Psoas muscle (tissue), 8 donors: ENCODE results near the gene ZMYM4. TPM values are rescaled to one million over a fixed set of nuclear protein-coding genes. Genes with fewer than 3 reads are reported as not detected.
A peak's percentile ranks its signal among the peaks of the same experiment; 100 is the strongest.

ENCODE experiments used
- ATAC-seq, 4 donors: fragments of 200-7000 bp; cut with Tn5 transposase; one replicate each; pipeline ENCODE4 v1.9.1; 2020; ENCODE audit warnings: moderate library complexity in 3 of 4, mild to moderate bottlenecking in 2 of 4
- DNase-seq, 2 donors: peaks; one replicate each; pipeline ENCODE4 v3.0.0-alpha.2; 2020
- H3K27ac ChIP-seq: fragments of 200-600 bp; one replicate; pipeline ENCODE4 v1.8.0; 2022
- H3K27me3 ChIP-seq, 3 donors: fragments of 200-600 bp in 1 of 3; one replicate each; pipeline versions ENCODE4 v1.6.1 to v1.8.0; 2013 to 2022; ENCODE audit warnings: low read length in 2 of 3, mild to moderate bottlenecking in 2 of 3, moderate library complexity in 1 of 3; ENCODE audit not compliant: insufficient read depth in 3 of 3
- H3K36me3 ChIP-seq, 2 donors: fragments of 200-600 bp in 1 of 2; one replicate each; pipeline versions ENCODE4 v1.6.1 to v1.8.0; 2013 to 2022; ENCODE audit warnings: low read depth in 1 of 2, mild to moderate bottlenecking in 1 of 2, moderate library complexity in 1 of 2; ENCODE audit not compliant: insufficient read depth in 1 of 2
- H3K4me1 ChIP-seq: fragments of 200-600 bp; one replicate; pipeline ENCODE4 v1.8.0; 2022
- H3K4me3 ChIP-seq: fragments of 200-600 bp; one replicate; pipeline ENCODE4 v1.8.0; 2022; ENCODE audit warnings: mild to moderate bottlenecking
- H3K9me3 ChIP-seq: fragments of 200-600 bp; one replicate; pipeline ENCODE4 v1.8.0; 2022
- WGBS, 3 donors: extraction: QIAGEN DNeasy Blood & Tissue Kit; methylation state at CpG; one replicate each; pipeline versions ENCODE4 v1.1.6 to v1.1.7; 2013; 5-methylcytosine and 5-hydroxymethylcytosine counted together
- intact Hi-C, 2 donors: fragments of 100-400 bp; cut with DNase I; formaldehyde crosslinking; loops; one replicate each; pipeline versions ENCODE4 v1.11.0 to v1.14.2; 2022
- polyA plus RNA-seq, 3 donors: library from polyadenylated mRNA; stranded (reverse); fragments of 200-250 nt; gene quantifications; one replicate each; pipeline ENCODE4 v1.2.3, GENCODE V29; 2013
- total RNA-seq, 4 donors: library from RNA; stranded (reverse); fragmentation: NEBNext Ultra II Directional in 2 of 4; extraction: Animal tissue kit (Norgen Biotek cat#: 25700) in 2 of 4; gene quantifications; one replicate each; pipeline versions ENCODE4 v1.2.1 to v1.2.4, GENCODE V29; 2021 to 2023
- TF ChIP-seq, protein P1 (sequence below): fragments of 200-600 bp; IDR thresholded peaks from one replicate; pipeline ENCODE4 v1.8.0; 2022; ENCODE audit warnings: antibody characterized with exemption
- donor health status: healthy with polysubstance abuse.
- donor health status: DM: no; HTN: no; CAD: no; lungs with moderate emphysema.
- donor health status: Bipolar disorder and iron deficiency.
- donor health status: healthy.
- donor health status: DM: yes; HTN: yes; CAD: no.
- donor health status: DM: no; HTN: no; CAD: no.
- donor health status: DM: no; HTN: no; CAD: no.
- donor health status: DM: yes; HTN: yes; CAD: no.

ZMYM4 gene
- total and polyA plus RNA-seq, 7 donors: 4.6 to 32.6 (median 25.3) TPM

DNA sequence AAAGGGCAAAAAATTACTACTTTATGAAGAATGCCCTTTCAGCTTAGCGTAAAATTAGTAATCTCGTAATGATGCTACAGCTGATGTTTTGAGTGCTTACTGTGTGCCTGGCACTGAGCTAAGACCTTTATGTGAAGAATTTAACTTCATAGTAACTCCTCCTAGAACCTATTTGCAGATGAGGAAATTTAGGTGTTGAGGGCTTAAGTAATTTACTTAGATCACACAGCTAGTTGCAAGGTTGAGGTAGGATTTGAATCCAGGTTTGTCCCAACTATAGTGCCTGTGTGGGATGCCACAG is 1.4 kb downstream of the ZMYM4 start:
- 68 to 82% (median 69%) methylated on average over 2 of the region's 2 CpGs for WGBS, 3 donors
- H3K27me3 ChIP-seq: no peaks in the 10 kb centered on the region
- intact Hi-C loops: loop anchor here in 1 of 2 donors (5.0 kb wide), 3 partner anchors 52 to 238 kb away; partner anchors contain the start of gene ZMYM6
- peak overlapping the region; percentile 87 for H3K27ac ChIP-seq
- H3K9me3 ChIP-seq: no peaks in the 10 kb centered on the region
- TF ChIP-seq, protein P1, sequence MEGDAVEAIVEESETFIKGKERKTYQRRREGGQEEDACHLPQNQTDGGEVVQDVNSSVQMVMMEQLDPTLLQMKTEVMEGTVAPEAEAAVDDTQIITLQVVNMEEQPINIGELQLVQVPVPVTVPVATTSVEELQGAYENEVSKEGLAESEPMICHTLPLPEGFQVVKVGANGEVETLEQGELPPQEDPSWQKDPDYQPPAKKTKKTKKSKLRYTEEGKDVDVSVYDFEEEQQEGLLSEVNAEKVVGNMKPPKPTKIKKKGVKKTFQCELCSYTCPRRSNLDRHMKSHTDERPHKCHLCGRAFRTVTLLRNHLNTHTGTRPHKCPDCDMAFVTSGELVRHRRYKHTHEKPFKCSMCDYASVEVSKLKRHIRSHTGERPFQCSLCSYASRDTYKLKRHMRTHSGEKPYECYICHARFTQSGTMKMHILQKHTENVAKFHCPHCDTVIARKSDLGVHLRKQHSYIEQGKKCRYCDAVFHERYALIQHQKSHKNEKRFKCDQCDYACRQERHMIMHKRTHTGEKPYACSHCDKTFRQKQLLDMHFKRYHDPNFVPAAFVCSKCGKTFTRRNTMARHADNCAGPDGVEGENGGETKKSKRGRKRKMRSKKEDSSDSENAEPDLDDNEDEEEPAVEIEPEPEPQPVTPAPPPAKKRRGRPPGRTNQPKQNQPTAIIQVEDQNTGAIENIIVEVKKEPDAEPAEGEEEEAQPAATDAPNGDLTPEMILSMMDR: no peak
- DNase-seq (no peak), ATAC-seq (no peak)
- peaks cover 15% of the 10 kb centered on the region for H3K4me1 ChIP-seq
- peaks cover 0 to 3% of the 10 kb centered on the region in 2 donors for H3K36me3 ChIP-seq
- H3K4me3 ChIP-seq: peak overlapping the region; percentile 89

DNA sequence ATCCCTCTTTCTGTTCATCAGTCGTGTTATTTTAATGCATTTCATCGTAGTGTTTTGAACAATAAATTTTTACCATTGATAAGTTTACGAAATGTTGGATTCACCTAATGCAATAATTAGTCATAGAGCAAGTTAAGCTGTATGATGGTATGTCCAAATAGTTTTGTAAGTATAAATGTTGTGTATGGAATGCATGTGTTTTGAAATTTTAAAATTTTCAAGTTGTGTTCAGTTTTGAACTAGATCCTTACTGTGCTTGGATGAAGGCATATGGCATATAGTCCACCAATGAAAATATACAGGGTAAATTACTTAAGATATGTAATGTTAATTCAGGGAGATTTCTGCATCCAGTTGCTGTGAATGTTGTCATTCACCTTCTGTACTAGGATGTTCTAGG is 2.3 kb downstream of the ZMYM4 start:
- intact Hi-C loops: no loop called here
- peaks cover 0 to 3% of the 10 kb centered on the region in 2 donors for H3K36me3 ChIP-seq
- no peak overlapping the region for H3K27ac ChIP-seq
- H3K9me3 ChIP-seq: no peaks in the 10 kb centered on the region
- TF ChIP-seq, protein P1: no peak
- WGBS, 3 donors: 94 to 96% (median 96%) methylated on average over 3 of the region's 3 CpGs
- no peak overlapping the region for H3K4me3 ChIP-seq
- no peak for ATAC-seq
- peaks cover 17% of the 10 kb centered on the region for H3K4me1 ChIP-seq
- DNase-seq: no peak
- no peaks in the 10 kb centered on the region for H3K27me3 ChIP-seq

DNA sequence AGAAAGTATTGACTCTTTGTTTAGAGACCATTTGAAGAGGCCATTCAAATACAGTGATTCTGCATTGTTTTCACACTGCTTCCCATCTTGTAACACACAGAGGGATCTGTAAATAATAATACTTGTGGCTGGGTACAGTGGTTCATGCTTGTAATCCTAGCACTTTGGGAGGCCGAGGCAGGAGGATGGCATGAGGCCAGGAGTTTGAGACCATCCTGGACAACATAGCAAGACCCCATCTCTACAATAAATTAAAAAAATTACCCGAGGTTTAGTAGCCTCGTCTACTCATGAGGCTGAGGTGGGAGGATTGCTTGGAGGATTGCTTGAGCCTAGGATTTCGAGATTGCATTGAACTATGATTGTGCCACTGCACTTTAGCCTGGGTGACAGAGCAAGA is 5.7 kb downstream of the ZMYM4 start:
- TF ChIP-seq, protein P1: no peak
- Histone ChIP-seq H3K27ac (no peak overlapping the region), H3K4me1 (peaks cover 18% of the 10 kb centered on the region), H3K27me3 (no peaks in the 10 kb centered on the region), H3K9me3 (no peaks in the 10 kb centered on the region), H3K36me3 (peaks cover 0 to 9% of the 10 kb centered on the region in 2 donors), H3K4me3 (no peak overlapping the region)
- DNase-seq: no peak
- 82 to 90% (median 85%) methylated on average over 4 of the region's 4 CpGs for WGBS, 3 donors
- ATAC-seq: no peak
- intact Hi-C loops: no loop called here

DNA sequence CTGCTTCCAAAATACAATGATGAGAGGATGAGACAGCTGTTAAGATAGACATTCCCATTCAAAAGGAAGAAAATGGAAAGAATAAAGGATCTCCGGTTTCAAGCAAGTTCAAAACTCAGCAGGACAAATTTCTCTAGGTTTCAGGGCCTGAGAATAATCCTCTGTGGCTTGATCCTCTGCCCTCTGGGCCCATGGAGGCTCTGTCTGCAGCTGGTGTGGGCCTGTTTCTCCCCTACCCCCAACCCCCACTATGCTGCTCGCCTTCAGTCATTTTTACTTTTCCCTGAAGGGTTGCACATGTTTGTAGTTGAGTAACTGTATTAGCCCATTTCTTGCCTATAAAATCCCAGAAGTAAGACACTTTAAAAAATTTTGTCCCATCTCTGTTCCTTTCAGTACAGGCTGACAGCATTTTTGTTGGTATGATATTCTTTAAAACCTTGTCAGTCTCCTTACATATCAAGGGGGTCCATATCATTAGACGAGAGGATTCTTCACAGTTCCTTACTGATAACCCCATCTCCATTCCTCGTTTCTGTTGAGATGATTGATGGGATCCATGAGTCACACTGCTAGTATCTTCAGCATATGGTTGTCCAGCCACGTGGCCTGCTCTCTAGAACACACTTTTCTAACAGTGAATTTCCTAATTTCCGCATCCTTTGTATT is 10.5 kb downstream of the ZMYM4 start:
- TF ChIP-seq, protein P1: no peak
- 79 to 84% (median 82%) methylated on average over 6 of the region's 6 CpGs for WGBS, 3 donors
- Histone ChIP-seq H3K4me1 (peaks cover 3% of the 10 kb centered on the region), H3K27me3 (no peaks in the 10 kb centered on the region), H3K9me3 (no peaks in the 10 kb centered on the region), H3K27ac (no peak overlapping the region), H3K36me3 (peaks cover 0 to 6% of the 10 kb centered on the region in 2 donors), H3K4me3 (no peak overlapping the region)
- ATAC-seq (no peak), DNase-seq (no peak)
- intact Hi-C loops: no loop called here

DNA sequence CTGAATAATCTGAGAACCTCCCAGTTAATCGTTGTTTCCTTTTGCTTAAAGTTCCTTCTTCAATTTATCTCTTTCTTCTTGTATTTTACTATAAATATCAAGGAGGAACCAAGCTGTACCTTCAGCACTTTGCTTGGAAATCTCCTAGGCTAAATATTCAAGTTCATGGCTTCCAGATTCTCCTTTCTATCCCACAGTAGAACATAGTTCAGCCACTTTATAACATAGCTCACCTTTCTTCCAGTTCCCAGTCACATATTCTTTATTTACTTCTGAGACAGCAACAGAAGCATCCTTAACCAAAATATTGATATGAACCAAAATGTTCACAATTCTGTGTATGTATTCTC is 11.0 kb downstream of the ZMYM4 start:
- TF ChIP-seq, protein P1: no peak
- intact Hi-C loops: no loop called here

More for the DNA sequence above, 11.0 kb downstream of the ZMYM4 start:
- Histone ChIP-seq H3K4me1 (peaks cover 3% of the 10 kb centered on the region), H3K27me3 (no peaks in the 10 kb centered on the region), H3K9me3 (no peaks in the 10 kb centered on the region), H3K27ac (no peak overlapping the region), H3K4me3 (no peak overlapping the region), H3K36me3 (peaks cover 0 to 6% of the 10 kb centered on the region in 2 donors)
- ATAC-seq: no peak
- WGBS, 3 donors: 93 to 100% (median 95%) methylated on average over 1 of the region's 1 CpG
- no peak for DNase-seq
